GM18858 (cell line): ENCODE measurements around the gene CDK10.
"Not testable (repeated sequence)": the region's sequence is repeated elsewhere in the genome, so short reads cannot be mapped to it uniquely, and the experiment has no call there.

Experiments used
- ATAC-seq: cut with Tn5 transposase; IDR thresholded peaks from one replicate; pipeline ENCODE4 v1.9.1; 2021; ENCODE audit not compliant: unreplicated experiment

Gene CDK10

DNA sequence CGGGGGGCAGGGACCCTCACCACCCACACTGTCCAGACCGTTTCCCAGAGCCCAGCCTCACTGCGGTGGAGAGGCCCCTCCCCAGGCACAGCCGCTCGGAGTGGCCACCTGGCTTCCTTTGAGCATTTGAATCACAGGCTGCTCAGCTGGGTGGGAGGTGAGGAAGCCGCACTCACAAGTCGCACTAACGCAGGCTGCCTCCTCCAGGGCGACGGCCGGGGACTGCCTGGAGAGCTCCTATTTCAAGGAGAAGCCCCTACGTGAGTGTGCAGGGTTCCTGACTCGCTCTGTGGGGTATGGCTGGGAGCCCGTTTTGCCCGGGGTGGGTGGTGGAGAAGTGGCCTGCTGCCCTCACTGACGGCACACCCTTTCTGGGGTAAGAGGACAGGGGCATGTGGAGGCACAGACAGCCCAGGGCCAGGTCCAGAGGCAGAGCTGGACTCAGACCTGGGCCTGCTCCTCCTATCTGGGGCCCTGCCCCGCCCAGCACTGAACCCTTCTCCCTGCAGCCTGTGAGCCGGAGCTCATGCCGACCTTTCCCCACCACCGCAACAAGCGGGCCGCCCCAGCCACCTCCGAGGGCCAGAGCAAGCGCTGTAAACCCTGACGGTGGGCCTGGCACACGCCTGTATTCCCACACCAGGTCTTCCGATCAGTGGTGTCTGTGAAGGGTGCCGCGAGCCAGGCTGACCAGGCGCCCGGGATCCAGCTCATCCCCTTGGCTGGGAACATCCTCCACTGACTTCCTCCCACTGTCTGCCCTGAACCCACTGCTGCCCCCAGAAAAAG lies 8.8 kb downstream of the CDK10 start:
- no peak for ATAC-seq

DNA sequence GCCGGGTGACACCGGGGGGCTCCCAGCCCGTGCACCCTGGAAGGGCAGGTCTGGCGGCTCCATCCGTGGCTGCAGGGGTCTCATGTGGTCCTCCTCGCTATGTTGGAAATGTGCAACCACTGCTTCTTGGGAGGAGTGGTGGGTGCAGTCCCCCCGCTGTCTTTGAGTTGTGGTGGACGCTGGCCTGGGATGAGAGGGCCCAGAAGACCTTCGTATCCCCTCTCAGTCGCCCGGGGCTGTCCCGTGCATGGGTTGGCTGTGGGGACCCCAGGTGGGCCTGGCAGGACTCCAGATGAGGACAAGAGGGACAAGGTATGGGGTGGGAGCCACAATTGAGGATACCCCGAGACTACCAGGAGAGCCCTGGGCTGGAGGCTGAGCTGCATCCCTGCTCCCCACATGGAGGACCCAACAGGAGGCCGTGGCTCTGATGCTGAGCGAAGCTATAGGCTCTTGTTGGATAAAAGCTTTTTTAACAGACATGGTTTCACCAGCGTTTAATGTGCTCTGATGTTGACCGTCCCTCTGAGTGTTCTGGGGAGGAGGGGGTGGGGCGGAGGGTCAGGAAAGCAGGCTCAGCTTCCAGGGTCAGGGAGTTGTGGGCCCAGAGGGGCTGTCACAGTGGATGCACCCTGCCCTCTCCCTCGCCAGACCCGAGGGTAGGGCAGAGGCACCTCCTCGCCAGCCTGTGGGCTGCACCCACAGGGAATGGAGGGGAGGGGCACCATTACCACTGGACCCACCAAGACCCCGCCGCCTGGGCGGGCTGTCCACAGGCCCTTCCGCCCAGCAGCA lies 9.6 kb downstream of the CDK10 start:
- no peak for ATAC-seq

- ATAC-seq: no peak
Observed at GRCh38 chr16:89696670-89697128, 10.2 kb downstream of the CDK10 start.

DNA sequence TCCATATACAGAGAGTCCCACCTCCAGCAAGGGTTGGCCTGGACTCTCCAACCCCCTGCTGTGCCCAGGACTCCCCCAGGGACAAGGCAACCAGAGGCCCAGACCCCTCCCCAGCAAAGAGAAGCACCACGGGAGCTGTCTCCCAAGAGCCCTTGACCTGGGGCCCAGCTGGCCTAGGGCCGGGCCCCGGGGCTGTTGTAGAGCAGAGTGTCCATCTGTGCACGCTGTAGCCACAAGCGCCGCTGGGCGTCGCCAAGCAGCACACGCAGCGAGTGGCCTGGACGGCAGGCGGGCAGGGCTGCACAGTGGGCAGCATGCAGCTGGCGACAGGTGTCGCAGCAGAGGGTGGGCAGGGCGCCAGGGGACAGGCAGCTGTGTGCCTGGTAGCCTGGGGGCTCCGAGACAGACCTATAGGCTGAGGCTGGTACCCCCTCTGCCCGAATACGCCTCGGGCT lies 10.7 kb downstream of the CDK10 start:
- no peak for ATAC-seq

GRCh38 chr16:89697616-89698331 lies 11.3 kb downstream of the CDK10 start:
- no peak for ATAC-seq

DNA sequence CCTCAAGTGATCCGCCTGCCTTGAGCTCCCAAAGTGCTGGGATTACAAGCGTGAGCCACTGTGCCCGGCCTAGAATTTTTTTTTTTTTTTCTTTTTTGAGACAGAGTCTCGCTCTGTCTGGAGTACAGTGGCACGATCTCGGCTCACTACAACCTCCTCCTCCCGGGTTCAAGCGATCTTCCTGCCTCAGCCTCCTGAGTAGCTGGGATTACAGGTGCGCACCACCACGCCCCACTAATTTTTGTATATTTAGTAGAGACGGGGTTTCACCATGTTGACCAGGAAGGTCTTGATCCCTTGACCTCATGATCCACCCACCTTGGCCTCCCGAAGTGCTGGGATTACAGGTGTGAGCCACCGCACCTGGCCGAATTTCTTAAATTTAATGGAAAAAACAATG lies 12.2 kb downstream of the CDK10 start:
- ATAC-seq: not testable (repeated sequence)

DNA sequence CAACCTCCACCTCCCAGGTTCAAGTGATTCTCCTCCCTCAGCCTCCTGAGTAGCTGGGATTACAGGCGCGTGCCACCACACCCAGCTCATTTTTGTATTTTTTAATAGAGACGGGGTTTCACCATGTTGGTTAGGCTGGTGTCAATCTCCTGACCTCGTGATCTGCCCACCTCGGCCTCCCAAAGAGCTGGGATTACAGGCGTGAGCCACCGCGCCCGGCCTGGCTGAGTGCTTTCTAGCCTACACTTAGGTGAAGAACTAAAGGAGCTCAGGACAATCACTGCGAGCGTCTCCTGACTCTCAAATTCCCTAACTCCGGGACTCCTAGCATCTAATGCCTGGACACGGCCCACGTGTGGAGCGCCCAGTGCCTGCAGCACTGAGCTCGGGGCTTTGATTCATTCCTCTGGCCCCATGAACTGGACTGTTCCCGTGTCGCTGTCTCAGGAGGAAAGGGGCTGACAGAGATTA lies 13.2 kb downstream of the CDK10 start:
- ATAC-seq: not testable (repeated sequence)

DNA sequence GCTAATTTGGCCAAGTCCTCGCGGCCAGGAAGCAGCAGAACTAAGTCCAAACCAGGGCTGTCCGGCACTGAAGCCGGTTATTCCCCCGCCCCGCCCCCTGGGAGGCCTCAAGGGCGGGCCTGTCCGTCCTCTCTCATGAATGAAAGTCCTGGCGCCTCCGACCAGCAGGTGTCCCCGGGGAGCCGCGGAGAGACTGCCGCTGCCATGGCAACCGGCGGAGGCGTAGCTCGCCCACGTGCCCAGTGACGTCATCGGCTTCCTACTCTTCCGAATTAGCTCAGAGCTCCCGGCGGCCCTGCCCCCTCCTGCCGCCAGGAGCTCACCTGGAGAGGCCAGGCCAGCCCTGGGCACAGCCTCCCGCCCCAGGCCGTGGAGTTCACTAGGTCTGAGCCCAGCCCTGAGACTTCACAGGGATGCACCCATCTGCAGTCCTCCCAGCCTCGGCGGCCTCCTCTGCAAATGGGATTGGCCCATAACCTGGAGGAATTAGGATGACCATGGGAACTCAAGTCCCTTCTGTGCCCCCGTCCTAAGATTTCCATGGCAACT lies 13.7 kb downstream of the CDK10 start:
- ATAC-seq: peak; percentile 31

GRCh38 chr16:89700649-89701424 lies 14.3 kb downstream of the CDK10 start:
- ATAC-seq: no peak

DNA sequence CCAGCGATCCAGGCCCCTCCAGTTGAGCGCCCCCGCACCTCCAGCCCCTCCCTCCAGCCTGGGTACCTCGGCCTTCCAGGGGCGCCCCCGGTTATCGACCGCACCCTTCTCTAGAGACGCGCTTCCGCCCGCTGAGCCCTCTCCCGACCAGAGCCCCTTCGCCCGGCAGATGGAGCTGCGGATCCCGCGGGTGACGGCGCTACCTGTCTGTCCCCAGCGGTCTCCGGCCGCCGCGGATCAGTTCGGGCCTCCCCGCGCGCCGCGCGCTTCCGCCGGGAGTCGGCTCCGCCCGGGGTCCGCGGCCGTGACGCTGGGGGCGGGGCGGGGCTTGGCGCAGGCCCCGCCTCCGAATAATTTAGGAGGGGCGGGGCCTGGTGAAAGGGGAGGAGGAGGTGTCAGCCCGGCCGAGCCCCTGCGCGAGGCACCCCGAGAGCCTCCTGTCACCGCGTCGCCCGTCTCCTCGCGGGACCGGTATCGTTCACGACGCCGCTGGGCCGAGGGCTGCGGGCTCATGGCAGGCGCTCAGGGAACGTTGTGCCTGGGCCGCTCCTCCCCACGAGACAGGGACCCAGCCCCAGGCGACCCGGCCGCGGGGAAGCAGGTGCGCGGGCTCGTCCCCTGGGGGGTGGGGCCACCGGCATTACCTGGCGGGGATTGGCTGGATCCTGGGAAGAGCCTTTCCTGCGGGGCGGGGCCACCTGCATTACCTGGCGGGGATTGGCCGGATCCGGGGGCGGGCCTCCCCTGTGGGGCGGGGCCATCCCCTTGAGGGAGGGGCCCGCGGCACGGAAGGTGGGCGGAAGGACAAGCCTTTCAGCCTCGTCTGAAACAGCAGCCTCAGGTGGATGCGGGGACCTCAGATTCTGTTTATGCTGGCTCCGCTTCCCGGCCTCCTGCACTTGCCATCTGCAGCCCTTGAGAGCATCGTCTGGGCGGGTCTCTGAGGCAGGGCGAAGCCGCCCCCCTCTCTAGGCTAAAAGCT lies 15.2 kb downstream of the CDK10 start, which contains the start of gene SPATA2L:
SPATA2L (minus strand) TSS at position 281 of the 982 bp plus-strand sequence. CDS start 473 bp downstream, outside the sequence.
- peak; percentile 52 for ATAC-seq

DNA sequence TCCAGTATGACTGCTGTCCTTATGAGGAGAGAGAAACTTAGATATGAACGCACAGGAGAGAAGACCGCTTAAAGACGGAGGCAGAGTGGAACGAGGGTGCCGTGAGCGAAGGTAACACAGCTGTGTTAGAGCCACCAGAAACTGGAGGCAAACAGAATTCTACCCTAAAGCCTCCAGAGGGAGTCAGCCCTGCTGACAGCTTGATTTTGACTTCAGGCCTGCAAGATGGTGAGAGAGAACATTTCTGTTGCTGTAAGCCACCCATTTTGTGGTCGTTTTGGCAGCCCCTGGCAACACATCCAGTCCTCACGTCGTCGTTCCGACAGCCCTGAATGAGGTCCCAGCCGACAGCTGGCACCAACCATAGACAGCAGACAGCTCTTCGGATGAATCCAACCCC lies 17.8 kb downstream of the CDK10 start:
- ATAC-seq: no peak

- ATAC-seq: no peak
Observed at GRCh38 chr16:89705006-89705405, 18.5 kb downstream of the CDK10 start.

- no peak for ATAC-seq
Observed at GRCh38 chr16:89706518-89707260, 20.2 kb downstream of the CDK10 start.

DNA sequence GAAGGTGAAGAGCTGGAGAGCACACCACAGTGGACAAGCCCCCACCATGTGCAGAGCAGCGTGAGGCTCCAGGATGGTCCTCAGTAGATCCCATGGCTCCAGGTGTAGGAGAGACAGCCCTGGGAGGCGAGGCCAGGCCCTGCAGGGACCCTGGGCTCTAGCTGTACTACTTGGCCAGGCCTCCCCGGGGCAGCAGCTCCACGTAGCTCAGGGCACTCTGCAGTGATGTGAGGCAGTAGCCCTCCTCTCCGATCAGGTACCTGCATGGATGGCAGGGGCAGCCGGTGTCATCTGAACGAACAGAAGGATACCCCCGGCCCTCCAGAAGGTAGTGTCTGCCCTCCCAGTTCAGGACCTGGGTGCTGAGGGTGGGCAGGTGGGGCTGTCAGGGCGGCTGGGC lies 21.2 kb downstream of the CDK10 start:
- ATAC-seq: no peak

GRCh38 chr16:89708481-89708931 lies 22.0 kb downstream of the CDK10 start:
- ATAC-seq: no peak

DNA sequence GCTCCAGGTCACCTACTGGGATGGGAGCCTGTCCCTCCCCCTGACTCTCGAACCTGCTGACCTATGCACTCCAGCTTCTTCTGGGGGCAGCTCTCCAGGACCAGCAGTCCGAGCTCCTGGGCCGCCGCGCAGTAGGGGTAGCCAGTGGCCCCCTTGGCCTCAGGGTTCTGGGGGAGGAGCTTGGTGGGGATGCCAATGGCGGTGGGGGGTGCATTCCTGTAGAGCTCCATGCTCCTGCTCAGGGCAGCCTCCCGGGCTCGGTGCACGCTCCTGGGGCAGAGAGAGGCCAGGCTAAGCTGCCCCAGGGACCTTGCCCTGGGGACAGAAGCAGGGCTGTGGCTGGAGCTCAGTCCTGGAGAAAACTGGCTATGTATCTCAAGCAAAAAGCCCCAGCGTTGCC lies 22.7 kb downstream of the CDK10 start:
- ATAC-seq: no peak

- ATAC-seq: no peak
Observed at GRCh38 chr16:89709716-89710432, 23.4 kb downstream of the CDK10 start.
